Measurements from ENCODE around the gene LRRC61.

GRCh38 chr7:150337179-150337578 is 14.0 kb downstream of the LRRC61 start:
- TF ChIP-seq YY1 (tag by site-specific recombination; IDR thresholded peaks at IDR 0.05) (no peak), HOXC10 (CRISPR knock-in tag; IDR thresholded peaks at IDR 0.05) (no peak), CTCF (tag by site-specific recombination; IDR thresholded peaks at IDR 0.05) (no peak), ZNF24 (tag by site-specific recombination; IDR thresholded peaks at IDR 0.05) (no peak)
- TF ChIP-seq, protein P1, sequence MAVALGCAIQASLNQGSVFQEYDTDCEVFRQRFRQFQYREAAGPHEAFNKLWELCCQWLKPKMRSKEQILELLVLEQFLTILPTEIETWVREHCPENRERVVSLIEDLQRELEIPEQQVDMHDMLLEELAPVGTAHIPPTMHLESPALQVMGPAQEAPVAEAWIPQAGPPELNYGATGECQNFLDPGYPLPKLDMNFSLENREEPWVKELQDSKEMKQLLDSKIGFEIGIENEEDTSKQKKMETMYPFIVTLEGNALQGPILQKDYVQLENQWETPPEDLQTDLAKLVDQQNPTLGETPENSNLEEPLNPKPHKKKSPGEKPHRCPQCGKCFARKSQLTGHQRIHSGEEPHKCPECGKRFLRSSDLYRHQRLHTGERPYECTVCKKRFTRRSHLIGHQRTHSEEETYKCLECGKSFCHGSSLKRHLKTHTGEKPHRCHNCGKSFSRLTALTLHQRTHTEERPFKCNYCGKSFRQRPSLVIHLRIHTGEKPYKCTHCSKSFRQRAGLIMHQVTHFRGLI (tag by site-specific recombination; IDR thresholded peaks at IDR 0.05) = no peak
